Coronary artery (tissue), 2 donors: ENCODE results near the gene FAIM2.
"Not testable (repeated sequence)": the region's sequence is repeated elsewhere in the genome, so short reads cannot be mapped to it uniquely, and the experiment has no call there.

ENCODE experiments used
- DNase-seq: peaks from one replicate; pipeline ENCODE4 v3.0.0-alpha.2; 2017; ENCODE audit warnings: low spot score
- H3K27ac ChIP-seq, 2 donors: fragments of 200-600 bp; sonication (generic); one replicate each; pipeline ENCODE4 v1.5.1; 2016 to 2019
- H3K4me3 ChIP-seq: fragments of 200-600 bp; sonication (generic); 2 replicates; pipeline ENCODE4 v1.5.1; 2016; ENCODE audit warnings: mild to moderate bottlenecking, moderate library complexity
- TF ChIP-seq, protein P1 (sequence below): fragments of 200-600 bp; sonication (generic); IDR thresholded peaks from one replicate; pipeline ENCODE4 v1.5.1; 2019; ENCODE audit warnings: antibody characterized with exemption

Gene FAIM2

DNA sequence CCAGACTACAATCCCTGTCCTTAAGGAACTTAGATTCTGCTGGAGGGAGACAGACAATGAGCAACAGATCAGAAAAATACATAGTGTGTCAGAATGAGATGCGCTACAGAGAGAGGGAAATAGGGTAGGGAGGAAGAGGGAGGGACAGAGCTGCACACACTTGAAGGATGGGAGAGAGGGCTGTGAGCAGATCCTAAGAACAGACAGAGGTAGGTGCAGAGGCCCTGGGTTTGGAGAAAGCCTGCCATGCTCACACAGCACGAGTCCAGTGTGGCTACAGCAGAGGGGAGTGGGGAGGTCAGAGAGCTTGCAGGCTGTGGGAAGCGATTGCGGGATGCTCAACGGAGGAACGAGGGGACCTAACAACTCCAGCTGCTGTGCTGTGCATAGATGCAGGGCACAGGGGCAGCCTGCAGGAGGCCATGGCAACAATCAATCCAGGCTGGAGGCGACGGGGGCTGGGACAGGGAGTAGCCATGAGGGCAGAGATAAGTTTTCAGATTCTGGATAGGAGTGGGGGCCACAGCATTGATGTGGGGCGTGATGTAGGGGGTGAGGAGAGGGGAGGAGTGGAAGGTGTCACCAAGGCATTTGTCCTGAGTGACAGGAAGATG is 20.7 kb downstream of the FAIM2 start:
- TF ChIP-seq, protein P1, sequence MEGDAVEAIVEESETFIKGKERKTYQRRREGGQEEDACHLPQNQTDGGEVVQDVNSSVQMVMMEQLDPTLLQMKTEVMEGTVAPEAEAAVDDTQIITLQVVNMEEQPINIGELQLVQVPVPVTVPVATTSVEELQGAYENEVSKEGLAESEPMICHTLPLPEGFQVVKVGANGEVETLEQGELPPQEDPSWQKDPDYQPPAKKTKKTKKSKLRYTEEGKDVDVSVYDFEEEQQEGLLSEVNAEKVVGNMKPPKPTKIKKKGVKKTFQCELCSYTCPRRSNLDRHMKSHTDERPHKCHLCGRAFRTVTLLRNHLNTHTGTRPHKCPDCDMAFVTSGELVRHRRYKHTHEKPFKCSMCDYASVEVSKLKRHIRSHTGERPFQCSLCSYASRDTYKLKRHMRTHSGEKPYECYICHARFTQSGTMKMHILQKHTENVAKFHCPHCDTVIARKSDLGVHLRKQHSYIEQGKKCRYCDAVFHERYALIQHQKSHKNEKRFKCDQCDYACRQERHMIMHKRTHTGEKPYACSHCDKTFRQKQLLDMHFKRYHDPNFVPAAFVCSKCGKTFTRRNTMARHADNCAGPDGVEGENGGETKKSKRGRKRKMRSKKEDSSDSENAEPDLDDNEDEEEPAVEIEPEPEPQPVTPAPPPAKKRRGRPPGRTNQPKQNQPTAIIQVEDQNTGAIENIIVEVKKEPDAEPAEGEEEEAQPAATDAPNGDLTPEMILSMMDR: no peak
- no peak for DNase-seq
- Histone ChIP-seq H3K4me3 (no peak overlapping the region), H3K27ac (no peak overlapping the region)

DNA sequence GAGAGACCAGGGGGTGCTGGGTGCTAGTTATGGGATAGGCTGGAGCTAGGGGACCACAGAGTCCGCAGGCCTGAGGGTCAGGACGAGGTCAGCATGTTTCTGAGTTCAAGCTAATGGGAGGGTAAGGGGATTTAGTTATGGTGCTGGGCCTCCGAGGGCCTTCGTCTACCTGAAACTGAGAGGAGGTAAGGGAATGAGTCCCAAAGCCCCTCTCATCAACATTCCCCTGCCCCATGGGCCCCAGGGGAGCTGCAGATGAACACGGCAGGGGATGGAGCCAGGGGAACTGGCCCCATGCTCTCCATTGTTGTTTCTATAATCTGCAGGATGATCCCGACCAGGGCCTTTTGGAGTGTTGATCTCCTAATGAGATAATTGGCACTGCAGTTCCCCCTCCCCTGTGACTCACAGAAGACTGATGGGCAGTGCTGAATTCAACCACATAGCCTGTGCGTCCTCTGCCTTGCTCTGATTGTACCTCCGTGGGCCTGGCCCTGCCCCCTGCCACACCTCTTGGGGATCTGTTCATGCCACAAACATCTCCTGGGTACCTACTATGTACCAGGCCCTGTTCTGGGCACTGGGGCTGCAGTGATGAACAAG is 21.4 kb downstream of the FAIM2 start:
- no peak for DNase-seq
- no peak overlapping the region for H3K4me3 ChIP-seq
- H3K27ac ChIP-seq: no peak overlapping the region
- TF ChIP-seq, protein P1: no peak

DNA sequence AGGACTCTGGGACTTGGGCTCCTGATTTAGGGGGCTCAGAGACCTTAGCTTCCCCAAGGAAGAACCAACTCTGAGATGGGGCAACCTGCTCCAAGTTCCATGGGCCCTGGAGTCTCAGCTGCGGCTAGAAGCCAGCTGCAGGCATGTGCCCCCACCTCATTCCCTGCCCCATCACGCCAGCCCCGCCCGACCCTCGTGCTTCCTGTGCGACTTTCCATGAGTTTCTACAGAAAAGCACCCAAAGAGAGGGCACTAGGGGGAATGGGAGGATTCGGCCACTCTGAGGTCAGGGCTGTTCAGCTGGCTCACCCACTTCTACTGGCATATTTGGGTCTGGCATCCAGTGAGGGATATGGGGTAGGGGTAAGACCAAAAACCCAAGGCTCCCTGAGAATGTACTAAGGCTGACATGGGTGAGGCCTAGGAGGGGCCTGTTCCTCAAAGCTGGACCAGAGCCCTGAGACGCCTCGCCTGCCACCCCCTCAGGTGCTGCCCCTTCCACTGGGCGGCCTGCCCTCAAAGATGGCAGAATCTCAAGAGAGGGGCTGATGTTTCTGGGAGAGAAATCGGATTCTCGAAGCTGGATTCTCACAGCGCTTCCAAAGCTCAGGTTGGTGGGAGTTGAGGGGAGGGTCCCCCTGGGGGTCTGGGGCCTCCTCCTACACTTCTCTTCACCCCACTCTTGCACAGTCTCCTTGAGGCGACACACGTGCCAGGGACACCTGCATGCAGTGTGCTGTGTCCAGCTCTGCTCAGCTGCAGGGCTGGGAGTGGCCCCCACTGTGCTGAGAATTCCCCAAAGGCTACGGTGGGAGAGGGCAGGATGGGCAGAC is 22.1 kb downstream of the FAIM2 start:
- TF ChIP-seq, protein P1: no peak
- DNase-seq: no peak
- Histone ChIP-seq H3K4me3 (no peak overlapping the region), H3K27ac (no peak overlapping the region)

DNA sequence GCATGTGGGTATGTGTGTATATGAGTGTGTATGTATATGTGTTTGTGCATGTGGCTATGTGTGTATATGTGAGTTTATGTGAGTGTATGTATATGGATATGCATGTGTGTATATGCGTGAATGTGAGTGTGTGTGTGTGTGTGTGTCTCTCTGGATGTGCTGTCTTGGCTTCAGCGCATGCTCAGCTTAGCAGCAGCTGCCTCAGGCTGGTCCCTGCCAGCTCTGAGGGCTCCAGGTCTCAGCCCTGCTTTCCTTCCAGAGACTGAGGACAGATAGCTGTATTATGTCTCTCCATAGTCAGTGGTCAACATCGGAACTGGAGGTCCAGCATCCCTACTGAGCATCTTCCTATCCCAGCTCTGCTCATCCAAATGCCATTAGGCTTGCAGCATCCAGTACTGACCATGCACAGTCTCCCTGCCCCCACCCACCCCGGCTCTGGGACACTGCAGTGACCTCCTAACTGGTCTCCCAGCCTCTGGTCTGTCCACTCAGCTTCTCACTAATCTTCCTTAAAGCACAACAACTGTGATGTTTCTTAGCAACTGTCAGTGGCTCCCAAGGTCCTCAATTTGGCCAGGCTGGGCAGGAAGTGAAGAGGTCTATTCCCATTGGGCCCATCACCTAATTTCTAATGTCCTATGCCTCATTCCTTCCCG is 22.8 kb downstream of the FAIM2 start:
- no peak for DNase-seq
- TF ChIP-seq, protein P1: no peak
- Histone ChIP-seq H3K4me3 (no peak overlapping the region), H3K27ac (no peak overlapping the region)

DNA sequence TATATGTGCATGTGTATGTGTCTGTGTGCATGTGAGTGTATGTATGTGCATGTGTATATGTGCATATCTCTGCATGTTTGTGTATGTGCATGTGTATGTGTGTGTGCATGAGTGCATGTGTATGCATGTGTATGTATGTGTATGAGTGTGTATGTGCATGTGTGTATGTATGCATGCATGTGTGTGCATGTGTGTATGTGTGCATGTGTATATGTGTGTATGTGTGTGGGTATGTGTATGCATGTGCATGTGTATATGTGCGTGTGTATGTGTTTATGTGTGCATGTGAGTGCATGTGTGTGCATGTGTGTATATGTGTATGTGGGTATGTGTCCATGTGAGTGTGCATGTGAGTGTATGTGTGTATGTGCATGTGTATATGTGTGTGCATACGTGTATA is 24.6 kb downstream of the FAIM2 start:
- DNase-seq, H3K27ac ChIP-seq, H3K4me3 ChIP-seq: not testable (repeated sequence)

DNA sequence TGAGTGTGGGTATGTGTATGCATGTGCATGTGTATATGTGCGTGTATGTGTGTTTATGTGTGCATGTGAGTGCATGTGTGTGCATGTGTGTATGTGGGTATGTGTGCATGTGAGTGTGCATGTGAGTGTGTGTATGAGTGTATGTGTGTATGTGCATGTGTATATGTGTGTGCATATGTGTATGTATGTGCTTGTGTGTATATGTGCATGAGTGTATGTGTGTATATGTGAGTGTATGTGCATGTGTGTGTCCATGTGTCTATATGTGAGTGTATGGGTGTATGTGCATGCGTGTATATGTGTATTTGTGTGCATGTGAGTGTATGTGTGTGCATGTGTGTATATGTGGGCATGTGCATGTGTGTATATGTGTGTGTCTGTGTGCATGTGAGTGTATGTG is 25.7 kb downstream of the FAIM2 start:
- no peak overlapping the region for H3K27ac ChIP-seq
- DNase-seq: no peak
- H3K4me3 ChIP-seq: no peak overlapping the region
- TF ChIP-seq, protein P1: no peak

DNA sequence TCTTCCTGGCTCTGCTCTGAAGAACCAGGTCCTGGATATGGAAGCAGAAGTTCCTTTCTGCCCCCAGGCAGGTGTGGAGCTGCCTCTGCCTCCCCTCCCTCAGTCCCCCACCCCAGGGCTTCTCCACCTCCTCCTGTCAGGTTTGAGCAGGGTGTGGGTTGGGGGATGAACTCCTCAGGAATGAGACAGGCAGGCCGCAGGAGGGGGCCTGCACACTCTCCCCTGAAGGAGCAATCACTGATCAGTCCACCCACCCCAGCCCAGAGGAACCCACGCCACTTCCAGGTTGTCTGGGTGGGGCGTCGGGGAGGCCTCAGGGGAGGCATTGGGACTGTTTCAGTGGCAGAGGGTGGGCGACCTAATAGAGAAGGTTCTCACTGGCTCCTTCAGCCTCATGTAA is 26.6 kb downstream of the FAIM2 start:
- H3K27ac ChIP-seq: no peak overlapping the region
- DNase-seq: no peak

More for the DNA sequence above, 26.6 kb downstream of the FAIM2 start:
- TF ChIP-seq, protein P1: no peak
- no peak overlapping the region for H3K4me3 ChIP-seq
